HG03196 (cell line): ENCODE data around the gene CCL4.
"Not testable (repeated sequence)": the region's sequence is repeated elsewhere in the genome, so short reads cannot be mapped to it uniquely, and the experiment has no call there.

ENCODE experiments used
- ATAC-seq: cut with Tn5 transposase; IDR thresholded peaks from one replicate; pipeline ENCODE4 v1.9.1; 2021; ENCODE audit not compliant: unreplicated experiment

Gene CCL4

GRCh38 chr17:36115649-36115977, 12.0 kb downstream of the CCL4 start:
- not testable (repeated sequence) for ATAC-seq

GRCh38 chr17:36117505-36118382, 14.1 kb downstream of the CCL4 start:
- no peak for ATAC-seq

GRCh38 chr17:36118477-36119353, 15.1 kb downstream of the CCL4 start:
- ATAC-seq = no peak

- ATAC-seq = no peak
Measured at GRCh38 chr17:36120221-36120620, 16.6 kb downstream of the CCL4 start.

- ATAC-seq = not testable (repeated sequence)
Measured at GRCh38 chr17:36121099-36121498, 17.5 kb downstream of the CCL4 start.

- ATAC-seq = no peak
Measured at GRCh38 chr17:36123431-36123830, 19.8 kb downstream of the CCL4 start.

- no peak for ATAC-seq
Measured at GRCh38 chr17:36124879-36125824, 21.5 kb downstream of the CCL4 start.

GRCh38 chr17:36127199-36127893, 23.7 kb downstream of the CCL4 start:
- no peak for ATAC-seq

GRCh38 chr17:36127911-36128310, 24.3 kb downstream of the CCL4 start:
- no peak for ATAC-seq

GRCh38 chr17:36128411-36128978, 24.9 kb downstream of the CCL4 start:
- ATAC-seq = no peak

GRCh38 chr17:36129616-36130015, 26.0 kb downstream of the CCL4 start:
- no peak for ATAC-seq

GRCh38 chr17:36130346-36130745, 26.7 kb downstream of the CCL4 start:
- ATAC-seq = no peak

- ATAC-seq = no peak
Measured at GRCh38 chr17:36131421-36131820, 27.8 kb downstream of the CCL4 start.

- ATAC-seq = no peak
Measured at GRCh38 chr17:36131931-36132330, 28.3 kb downstream of the CCL4 start.

GRCh38 chr17:36132421-36132831, 28.8 kb downstream of the CCL4 start:
- no peak for ATAC-seq

- ATAC-seq = no peak
Measured at GRCh38 chr17:36133602-36134236, 30.1 kb downstream of the CCL4 start.

GRCh38 chr17:36135465-36135864, 31.8 kb downstream of the CCL4 start:
- no peak for ATAC-seq

GRCh38 chr17:36136036-36136435, 32.4 kb downstream of the CCL4 start:
- no peak for ATAC-seq

GRCh38 chr17:36136439-36136838, 32.8 kb downstream of the CCL4 start:
- ATAC-seq = no peak
